Neural cell (in vitro differentiated cells): ENCODE data around the gene COL21A1.

Experiments used
- CTCF ChIP-seq: fragments of 450-650 bp; IDR thresholded peaks from 2 replicates; pipeline ENCODE4 v1.5.1; 2014; ENCODE audit warnings: antibody characterized with exemption, mild to moderate bottlenecking, moderate library complexity; ENCODE audit not compliant: poor library complexity, severe bottlenecking
- EP300 ChIP-seq: fragments of 450-650 bp; conservative IDR thresholded peaks from 2 replicates; pipeline ENCODE4 v1.6.1; 2014; ENCODE audit warnings: antibody characterized with exemption, mild to moderate bottlenecking, moderate library complexity; ENCODE audit not compliant: poor library complexity, severe bottlenecking
- EZH2 ChIP-seq: fragments of 200-600, 300-800 bp; shearing (Covaris generic), sonication (generic); IDR thresholded peaks from 2 replicates; pipeline ENCODE4 v1.6.1; 2014; ENCODE audit warnings: antibody characterized with exemption, low read length, borderline replicate concordance, mild to moderate bottlenecking; ENCODE audit not compliant: insufficient read depth, poor library complexity, severe bottlenecking
- POLR2AphosphoS5 ChIP-seq: IDR thresholded peaks from 2 replicates; pipeline ENCODE4 v1.6.1; 2012
- REST ChIP-seq: IDR thresholded peaks from 2 replicates; pipeline ENCODE4 v1.6.1; 2012; ENCODE audit warnings: borderline replicate concordance

GRCh38 chr6:56033401-56033800, 214.0 kb downstream of the COL21A1 start:
- TF ChIP-seq CTCF, result no peak
- no peak for TF ChIP-seq EP300
- no peak for TF ChIP-seq EZH2
- no peak for TF ChIP-seq REST
- TF ChIP-seq POLR2AphosphoS5, result no peak
